ENCODE data around the gene PSMA1. TPM values are rescaled to one million over a fixed set of nuclear protein-coding genes. Genes with fewer than 3 reads are reported as not detected.

PSMA1 gene
- total RNA-seq, 1 donor from 2014 or later, result 164 TPM

- no peak for TF ChIP-seq EZH2 (IDR thresholded peaks at IDR 0.05; ENCODE audit: insufficient read depth, low read length)
- TF ChIP-seq CTCF (IDR thresholded peaks at IDR 0.05; ENCODE audit: insufficient read depth, low read depth, low read length), result no peak
- no peak for FAIRE-seq
- Histone ChIP-seq H4K20me1 (ENCODE audit: insufficient read depth, low read length) (no peaks in the 10 kb centered on the region), H3K79me2 (ENCODE audit: insufficient read depth, low read length) (no peaks in the 10 kb centered on the region), H3K27ac (ENCODE audit: low read depth, low read length) (no peak overlapping the region), H3K4me1 (ENCODE audit: insufficient read depth, low read length) (no peaks in the 10 kb centered on the region), H3K4me3 (ENCODE audit: insufficient read depth, low read depth, low read length) (no peak overlapping the region), H3K9ac (ENCODE audit: low read length) (no peak overlapping the region), H3K9me3 (ENCODE audit: insufficient read depth, low read depth, low read length) (no peaks in the 10 kb centered on the region), H3K27me3 (ENCODE audit: insufficient read depth, low read length) (peaks cover 3% of the 10 kb centered on the region), H3K36me3 (ENCODE audit: insufficient read depth, low read length) (no peaks in the 10 kb centered on the region), H2AFZ (ENCODE audit: low read depth, low read length) (no peak overlapping the region), H3K4me2 (ENCODE audit: low read length) (no peak overlapping the region)
- Mint-ChIP-seq H3K36me3 (ENCODE audit: low read depth, unreplicated experiment) (no peaks in the 10 kb centered on the region), H3K4me1 (ENCODE audit: low read depth, unreplicated experiment) (peaks cover 8% of the 10 kb centered on the region), H3K27me3 (ENCODE audit: low read depth, unreplicated experiment) (no peaks in the 10 kb centered on the region), H3K4me3 (ENCODE audit: unreplicated experiment) (no peak overlapping the region), H3K27ac (ENCODE audit: unreplicated experiment) (no peak overlapping the region), H3K9me3 (ENCODE audit: unreplicated experiment) (peaks cover 4% of the 10 kb centered on the region)
- no peak for DNase-seq (ENCODE audit: low read depth)
These were observed 34.8 kb upstream of the PSMA1 start for GRCh38 chr11:14554959-14555358.

GRCh38 chr11:14552089-14552488 lies 31.9 kb upstream of the PSMA1 start:
- no peak overlapping the region for H2AFZ ChIP-seq (ENCODE audit: low read depth, low read length)
- H3K4me1 Mint-ChIP-seq (ENCODE audit: low read depth, unreplicated experiment), result peaks cover 8% of the 10 kb centered on the region
- FAIRE-seq, result no peak

More at GRCh38 chr11:14552089-14552488, 31.9 kb upstream of the PSMA1 start:
- no peak overlapping the region for H3K27ac Mint-ChIP-seq (ENCODE audit: unreplicated experiment)
- no peak overlapping the region for H3K4me3 ChIP-seq (ENCODE audit: insufficient read depth, low read depth, low read length)
- H3K36me3 Mint-ChIP-seq (ENCODE audit: low read depth, unreplicated experiment), result no peaks in the 10 kb centered on the region
- H3K27me3 Mint-ChIP-seq (ENCODE audit: low read depth, unreplicated experiment), result no peaks in the 10 kb centered on the region
- H3K4me3 Mint-ChIP-seq (ENCODE audit: unreplicated experiment), result no peak overlapping the region
- no peaks in the 10 kb centered on the region for H3K9me3 ChIP-seq (ENCODE audit: insufficient read depth, low read depth, low read length)
- no peaks in the 10 kb centered on the region for H3K79me2 ChIP-seq (ENCODE audit: insufficient read depth, low read length)
- no peak for TF ChIP-seq CTCF (IDR thresholded peaks at IDR 0.05; ENCODE audit: insufficient read depth, low read depth, low read length)
- TF ChIP-seq EZH2 (IDR thresholded peaks at IDR 0.05; ENCODE audit: insufficient read depth, low read length), result no peak
- H3K4me2 ChIP-seq (ENCODE audit: low read length), result no peak overlapping the region
- H3K27ac ChIP-seq (ENCODE audit: low read depth, low read length), result no peak overlapping the region
- no peak for DNase-seq (ENCODE audit: low read depth)
- no peaks in the 10 kb centered on the region for H3K36me3 ChIP-seq (ENCODE audit: insufficient read depth, low read length)
- H3K27me3 ChIP-seq (ENCODE audit: insufficient read depth, low read length), result peaks cover 3% of the 10 kb centered on the region
- H3K4me1 ChIP-seq (ENCODE audit: insufficient read depth, low read length), result no peaks in the 10 kb centered on the region
- no peaks in the 10 kb centered on the region for H3K9me3 Mint-ChIP-seq (ENCODE audit: unreplicated experiment)
- no peak overlapping the region for H3K9ac ChIP-seq (ENCODE audit: low read length)
- H4K20me1 ChIP-seq (ENCODE audit: insufficient read depth, low read length), result no peaks in the 10 kb centered on the region

All from astrocyte (in vitro differentiated cells and primary cell).